Measurements from ENCODE around the gene TLL1.

Gene TLL1

GRCh38 chr4:166075599-166075998, 202.6 kb downstream of the TLL1 start:
- TF ChIP-seq ZNF384 (IDR thresholded peaks at IDR 0.05) (no peak), SUZ12 (IDR thresholded peaks at IDR 0.05) (no peak), L3MBTL2 (conservative IDR thresholded peaks at IDR 0.05) (no peak), FOXM1 (IDR thresholded peaks at IDR 0.05; ENCODE audit: borderline replicate concordance) (no peak), ELF4 (IDR thresholded peaks at IDR 0.05) (no peak), LEF1 (IDR thresholded peaks at IDR 0.05; ENCODE audit: borderline replicate concordance) (no peak), FOXA1 (IDR thresholded peaks at IDR 0.05) (no peak), SP1 (IDR thresholded peaks at IDR 0.05) (no peak), ARNT (IDR thresholded peaks at IDR 0.05) (no peak)
- ChIA-PET POLR2A (no interaction called here), CTCF (no interaction called here)
- DNase-seq (ENCODE audit: extremely low spot score): no peak

- TF ChIP-seq LEF1 (IDR thresholded peaks at IDR 0.05; ENCODE audit: borderline replicate concordance): no peak
- TF ChIP-seq ZNF384 (IDR thresholded peaks at IDR 0.05): no peak
- no peak for TF ChIP-seq FOXM1 (IDR thresholded peaks at IDR 0.05; ENCODE audit: borderline replicate concordance)
- TF ChIP-seq PKNOX1 (IDR thresholded peaks at IDR 0.05): no peak
- no peak for TF ChIP-seq SUZ12 (IDR thresholded peaks at IDR 0.05)
- POLR2A ChIA-PET: no interaction called here
- DNase-seq (ENCODE audit: extremely low spot score): no peak
- CTCF ChIA-PET: no interaction called here
Measured at GRCh38 chr4:166077782-166078181, 204.7 kb downstream of the TLL1 start.

GRCh38 chr4:166078383-166078782, 205.3 kb downstream of the TLL1 start:
- ChIA-PET POLR2A (no interaction called here), CTCF (no interaction called here)
- no peak for DNase-seq (ENCODE audit: extremely low spot score)
- no peak for TF ChIP-seq CTBP1 (IDR thresholded peaks at IDR 0.05; ENCODE audit: borderline replicate concordance)
- TF ChIP-seq TARDBP (IDR thresholded peaks at IDR 0.05): no peak
- TF ChIP-seq ELF4 (IDR thresholded peaks at IDR 0.05): no peak
- no peak for TF ChIP-seq HDGF (IDR thresholded peaks at IDR 0.05; ENCODE audit: borderline replicate concordance)
- no peak for TF ChIP-seq SUZ12 (IDR thresholded peaks at IDR 0.05)
- no peak for TF ChIP-seq PKNOX1 (IDR thresholded peaks at IDR 0.05)
- no peak for TF ChIP-seq BHLHE40 (IDR thresholded peaks at IDR 0.05; ENCODE audit: borderline replicate concordance)
- no peak for TF ChIP-seq LEF1 (IDR thresholded peaks at IDR 0.05; ENCODE audit: borderline replicate concordance)
- no peak for TF ChIP-seq FOXA1 (IDR thresholded peaks at IDR 0.05)

GRCh38 chr4:166078955-166079354, 205.9 kb downstream of the TLL1 start:
- DNase-seq (ENCODE audit: extremely low spot score): no peak
- ChIA-PET POLR2A (no interaction called here), CTCF (no interaction called here)
- TF ChIP-seq PKNOX1 (IDR thresholded peaks at IDR 0.05): no peak
- TF ChIP-seq HDGF (IDR thresholded peaks at IDR 0.05; ENCODE audit: borderline replicate concordance): no peak
- TF ChIP-seq NFRKB (IDR thresholded peaks at IDR 0.05): no peak

GRCh38 chr4:166087569-166087968, 214.5 kb downstream of the TLL1 start:
- no peak for DNase-seq (ENCODE audit: extremely low spot score)
- TF ChIP-seq BHLHE40 (IDR thresholded peaks at IDR 0.05; ENCODE audit: borderline replicate concordance) (no peak), FOXA1 (IDR thresholded peaks at IDR 0.05) (no peak), FOXK2 (IDR thresholded peaks at IDR 0.05) (no peak), ELF4 (IDR thresholded peaks at IDR 0.05) (no peak), ZNF384 (IDR thresholded peaks at IDR 0.05) (no peak), NFRKB (IDR thresholded peaks at IDR 0.05) (no peak), HDGF (IDR thresholded peaks at IDR 0.05; ENCODE audit: borderline replicate concordance) (no peak), TARDBP (IDR thresholded peaks at IDR 0.05) (no peak), L3MBTL2 (conservative IDR thresholded peaks at IDR 0.05) (no peak), PKNOX1 (IDR thresholded peaks at IDR 0.05) (no peak), SUZ12 (IDR thresholded peaks at IDR 0.05) (no peak), FOXM1 (IDR thresholded peaks at IDR 0.05; ENCODE audit: borderline replicate concordance) (no peak), LEF1 (IDR thresholded peaks at IDR 0.05; ENCODE audit: borderline replicate concordance) (no peak), CTBP1 (IDR thresholded peaks at IDR 0.05; ENCODE audit: borderline replicate concordance) (no peak), ARNT (IDR thresholded peaks at IDR 0.05) (no peak), SP1 (IDR thresholded peaks at IDR 0.05) (no peak)
- ChIA-PET CTCF (interaction anchor here (2.0 kb wide), 1 partner anchor 546 kb away, joined by 4 read pairs; no protein-coding TSS in a partner anchor), POLR2A (no interaction called here)

GRCh38 chr4:166088576-166088975, 215.5 kb downstream of the TLL1 start:
- POLR2A ChIA-PET: no interaction called here
- TF ChIP-seq BHLHE40 (IDR thresholded peaks at IDR 0.05; ENCODE audit: borderline replicate concordance) (no peak), SUZ12 (IDR thresholded peaks at IDR 0.05) (no peak), LEF1 (IDR thresholded peaks at IDR 0.05; ENCODE audit: borderline replicate concordance) (no peak), PKNOX1 (IDR thresholded peaks at IDR 0.05) (no peak), ARNT (IDR thresholded peaks at IDR 0.05) (no peak), ZNF384 (IDR thresholded peaks at IDR 0.05) (no peak), TARDBP (IDR thresholded peaks at IDR 0.05) (no peak), FOXM1 (IDR thresholded peaks at IDR 0.05; ENCODE audit: borderline replicate concordance) (no peak), NFRKB (IDR thresholded peaks at IDR 0.05) (no peak), L3MBTL2 (conservative IDR thresholded peaks at IDR 0.05) (no peak), HDGF (IDR thresholded peaks at IDR 0.05; ENCODE audit: borderline replicate concordance) (no peak), ELF4 (IDR thresholded peaks at IDR 0.05) (no peak), CTBP1 (IDR thresholded peaks at IDR 0.05; ENCODE audit: borderline replicate concordance) (no peak), SP1 (IDR thresholded peaks at IDR 0.05) (no peak)
- CTCF ChIA-PET: interaction anchor here (2.0 kb wide), 1 partner anchor 547 kb away, joined by 4 read pairs; no protein-coding TSS in a partner anchor
- DNase-seq (ENCODE audit: extremely low spot score): no peak
